Measurements from ENCODE around the gene PTPRN2.

Gene PTPRN2

DNA sequence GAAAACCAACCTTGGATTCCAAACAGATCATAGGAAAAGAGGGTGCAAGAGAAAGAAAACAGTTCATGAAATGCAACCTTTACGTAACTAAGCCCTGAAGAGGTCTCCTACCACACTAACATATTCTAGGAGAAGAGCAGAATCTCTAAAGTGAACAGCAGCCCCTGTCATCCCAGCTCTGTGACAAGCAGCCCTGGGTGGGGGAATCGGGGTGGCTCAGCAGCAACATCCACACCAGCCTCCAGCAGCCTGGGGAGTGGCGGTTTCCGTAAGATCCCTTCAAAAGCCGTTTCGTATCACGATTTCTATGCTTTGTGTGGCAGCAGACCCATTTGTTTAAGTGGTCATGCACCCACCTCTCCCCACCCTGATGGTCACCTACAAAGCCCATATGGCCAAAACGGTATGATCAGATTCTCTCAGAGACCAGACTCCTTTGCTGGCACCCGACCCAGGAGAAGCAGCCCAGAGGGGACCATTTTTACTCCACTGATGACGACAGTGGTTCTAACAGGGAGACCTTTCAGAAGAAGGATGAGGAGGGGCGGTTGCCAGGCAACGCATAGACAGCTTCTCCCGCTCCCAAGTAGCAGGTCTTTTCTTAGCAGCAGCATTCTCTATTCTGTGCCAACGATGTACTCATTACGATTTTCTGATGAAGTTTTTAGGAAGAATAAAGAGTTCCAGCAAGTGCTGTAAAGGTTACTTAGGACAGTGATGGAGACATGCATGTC lies 950.2 kb downstream of the PTPRN2 start:
- DNase-seq = no peak

DNA sequence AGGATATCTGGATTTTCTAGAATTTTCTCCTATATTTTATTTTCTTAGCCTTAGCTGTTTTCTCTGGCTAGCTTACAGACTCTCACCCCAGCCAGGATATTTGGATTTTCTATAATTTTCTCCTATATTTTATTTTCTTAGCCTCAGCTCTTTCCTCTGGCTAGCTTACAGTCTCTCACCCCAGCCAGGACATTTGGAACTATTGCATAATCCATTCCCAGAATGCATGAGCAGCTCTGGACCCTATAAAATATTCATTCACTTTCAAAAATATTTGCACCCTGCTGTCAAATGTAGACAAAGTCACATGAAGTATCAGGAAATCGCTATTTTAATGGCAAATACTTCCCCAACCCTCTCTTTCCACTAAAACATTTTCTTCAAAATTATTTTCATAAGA lies 952.0 kb downstream of the PTPRN2 start:
- no peak for DNase-seq

DNA sequence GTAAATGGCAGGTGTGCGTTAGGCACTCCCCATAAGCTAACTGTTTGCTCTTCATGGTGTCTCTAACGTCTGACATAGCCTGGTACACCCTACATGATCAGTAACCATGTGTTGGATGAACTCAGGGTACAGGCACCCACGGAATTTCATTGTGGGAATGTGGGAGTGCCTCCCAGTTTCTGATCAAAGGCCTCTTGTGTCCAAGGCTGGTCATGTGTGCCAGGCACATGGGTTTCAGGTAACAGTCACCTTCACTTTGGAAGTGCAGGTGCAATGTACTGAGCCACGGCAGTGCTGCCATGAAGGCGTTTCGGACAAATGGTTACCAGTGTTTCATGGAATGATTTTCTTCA lies 952.5 kb downstream of the PTPRN2 start:
- no peak for DNase-seq

- no peak for DNase-seq
These were observed 953.0 kb downstream of the PTPRN2 start for GRCh38 chr7:157634401-157635147.

GRCh38 chr7:157633465-157634185 lies 954.0 kb downstream of the PTPRN2 start:
- DNase-seq = no peak

GRCh38 chr7:157630301-157630853 lies 957.2 kb downstream of the PTPRN2 start:
- no peak for DNase-seq

- no peak for DNase-seq
These were observed 959.2 kb downstream of the PTPRN2 start for GRCh38 chr7:157628456-157628855.

GRCh38 chr7:157627646-157628045 lies 960.0 kb downstream of the PTPRN2 start:
- DNase-seq = no peak

DNA sequence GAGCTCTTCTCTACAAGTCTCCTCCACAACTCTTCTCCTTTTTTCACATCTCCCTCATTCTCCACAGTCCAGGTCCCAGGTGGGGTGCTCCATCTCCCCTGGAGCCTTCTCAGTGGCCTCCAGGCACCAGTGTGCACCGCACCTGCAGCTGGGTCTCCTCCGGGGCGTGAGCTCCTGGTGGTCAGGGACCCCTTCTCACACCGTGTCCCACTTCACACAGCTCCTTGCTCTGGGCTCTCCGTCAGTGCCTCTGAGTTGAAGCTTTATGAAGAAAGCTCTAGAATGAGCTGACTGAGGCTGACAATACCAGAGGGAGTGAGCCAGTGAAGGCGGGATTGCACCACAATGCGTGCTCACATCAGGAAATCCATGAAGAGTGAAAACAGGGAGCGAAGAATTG lies 960.6 kb downstream of the PTPRN2 start:
- no peak for DNase-seq

DNA sequence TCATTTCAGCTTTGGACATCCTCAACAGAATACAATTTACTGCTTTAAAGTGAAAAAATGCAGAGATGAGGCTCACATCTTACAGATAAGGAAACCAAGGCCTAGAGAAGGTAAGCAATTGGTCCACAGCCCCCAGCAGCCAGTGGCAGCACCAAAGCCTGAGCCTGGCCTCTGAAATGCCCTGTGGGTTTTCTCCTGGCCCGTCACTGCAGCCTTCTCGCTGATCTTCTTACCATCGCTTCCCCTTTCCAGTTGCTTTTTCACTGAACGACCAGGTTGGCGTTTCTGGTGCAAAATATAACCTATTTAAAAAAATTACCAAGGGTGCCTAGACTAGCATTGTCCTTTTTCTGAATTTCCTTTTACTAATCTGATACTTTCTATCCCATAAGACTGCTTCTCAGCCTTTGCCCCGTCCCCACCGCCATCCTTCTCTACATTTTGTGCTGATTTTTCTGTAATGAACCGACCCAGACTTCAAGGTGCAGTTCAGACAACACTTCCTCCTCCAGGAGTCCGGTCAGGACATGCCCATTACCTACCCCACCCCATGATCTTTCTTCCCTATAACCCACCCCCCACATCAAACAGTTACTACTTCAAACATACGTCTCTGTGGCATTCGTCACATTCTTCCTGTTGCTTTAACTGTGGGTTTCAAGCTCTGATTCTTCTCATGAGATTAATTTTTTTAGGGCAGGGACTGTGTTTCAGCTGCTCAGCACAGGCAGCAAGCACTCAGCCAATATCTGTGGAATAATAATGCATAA lies 961.5 kb downstream of the PTPRN2 start:
- DNase-seq = peak; percentile 77

GRCh38 chr7:157623556-157623955 lies 964.1 kb downstream of the PTPRN2 start:
- DNase-seq = no peak

GRCh38 chr7:157622408-157623205 lies 965.0 kb downstream of the PTPRN2 start:
- DNase-seq = no peak

DNA sequence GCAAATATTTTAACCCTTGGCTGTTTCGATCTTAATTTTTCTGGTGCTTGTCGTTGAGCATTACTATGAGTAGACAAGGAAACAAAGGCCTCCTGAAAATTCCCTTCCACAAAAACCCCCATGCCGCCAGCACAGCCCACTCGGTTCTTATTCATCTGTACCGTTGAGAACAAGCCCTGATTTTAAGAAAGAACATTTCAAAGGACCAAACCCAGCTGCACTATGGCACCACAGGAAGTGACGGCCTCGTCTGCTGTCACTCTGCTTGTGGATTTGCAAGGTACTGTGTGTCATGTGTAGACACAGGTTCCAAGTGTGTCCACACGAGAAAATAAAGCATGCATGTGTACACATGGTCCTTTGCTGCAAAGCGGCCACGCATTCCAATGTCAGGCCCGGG lies 965.6 kb downstream of the PTPRN2 start:
- peak; percentile 31 for DNase-seq

- no peak for DNase-seq
These were observed 966.4 kb downstream of the PTPRN2 start for GRCh38 chr7:157621131-157621681.

- DNase-seq = no peak
These were observed 967.0 kb downstream of the PTPRN2 start for GRCh38 chr7:157620616-157621015.

DNA sequence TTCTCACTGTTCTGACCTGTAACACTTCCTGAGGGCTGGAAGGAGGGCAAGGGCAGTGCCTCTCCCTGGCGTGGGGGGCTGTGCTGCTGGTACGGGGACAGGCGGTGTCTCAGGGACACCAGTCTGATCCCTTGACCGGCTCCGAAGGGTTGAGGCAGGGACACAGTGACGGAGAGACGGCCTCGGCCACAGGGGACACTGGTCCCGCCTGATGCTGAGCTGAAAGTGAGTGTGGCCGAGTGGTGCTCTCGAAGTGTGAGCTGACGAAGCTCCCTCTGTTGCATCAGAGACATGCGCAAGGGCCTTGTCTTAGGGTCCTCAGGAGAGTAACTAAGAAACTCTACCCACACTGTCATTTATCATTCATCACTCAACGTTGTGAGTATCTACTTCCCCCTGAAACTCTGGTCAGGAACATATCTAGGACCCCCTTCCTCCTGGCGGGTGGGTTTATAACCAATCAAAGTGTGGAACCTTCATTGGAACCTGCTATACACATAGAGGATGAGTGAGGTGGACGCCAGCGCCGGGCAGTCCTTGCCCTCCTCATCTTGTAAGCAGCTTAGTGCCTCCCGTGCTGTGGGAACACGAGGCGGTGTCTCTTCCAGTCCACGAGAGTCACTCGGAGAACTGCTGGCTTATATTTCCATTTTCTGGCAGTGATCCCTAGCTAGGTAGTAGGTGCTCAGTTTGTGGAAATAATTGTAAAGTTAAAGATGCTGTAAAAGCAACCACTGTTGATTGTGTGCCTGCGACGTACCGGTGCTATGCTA lies 967.7 kb downstream of the PTPRN2 start:
- no peak for DNase-seq

- no peak for DNase-seq
These were observed 968.6 kb downstream of the PTPRN2 start for GRCh38 chr7:157618823-157619606.

DNA sequence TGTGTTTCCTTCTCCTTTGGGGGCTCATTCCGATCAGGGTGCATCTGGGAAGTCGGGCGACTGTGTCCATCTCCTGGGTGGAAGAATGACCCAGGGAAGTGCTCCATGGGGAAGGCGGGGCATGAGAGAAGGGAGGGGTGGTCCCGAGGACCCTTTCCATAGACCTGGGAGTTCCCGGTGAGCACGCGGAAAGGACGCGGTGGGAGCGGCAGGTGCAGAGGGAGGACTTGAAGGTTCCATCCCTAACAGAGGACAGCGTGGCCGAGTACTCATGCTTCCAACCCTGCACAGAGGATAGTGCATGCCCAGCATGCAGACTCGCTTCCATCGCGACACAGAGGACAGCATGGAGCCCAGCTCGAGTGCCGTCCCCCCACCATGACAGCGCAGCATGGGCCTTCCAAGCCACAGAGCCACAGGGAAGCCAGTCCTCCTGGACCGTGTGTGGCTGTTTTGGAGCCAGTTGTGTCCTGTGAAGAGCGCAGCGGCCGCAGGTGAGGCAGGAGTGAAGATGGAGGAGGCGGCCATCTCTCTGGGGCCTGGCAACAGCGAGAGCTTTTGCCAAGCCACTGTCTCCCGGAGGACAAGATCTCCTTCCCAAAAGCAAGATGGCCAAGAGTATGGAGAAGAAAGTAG lies 969.4 kb downstream of the PTPRN2 start:
- no peak for DNase-seq

GRCh38 chr7:157617401-157617800 lies 970.2 kb downstream of the PTPRN2 start:
- DNase-seq = no peak
